C1 segment of cervical spinal cord (tissue), 14 donors: ENCODE results near the gene MTHFS.
"Not testable (repeated sequence)": the region's sequence is repeated elsewhere in the genome, so short reads cannot be mapped to it uniquely, and the experiment has no call there.

ENCODE experiments used
- DNase-seq, 14 donors: peaks; one replicate each; lab custom pipeline; 2025; lab: John Stamatoyannopoulos, UW

Gene MTHFS

DNA sequence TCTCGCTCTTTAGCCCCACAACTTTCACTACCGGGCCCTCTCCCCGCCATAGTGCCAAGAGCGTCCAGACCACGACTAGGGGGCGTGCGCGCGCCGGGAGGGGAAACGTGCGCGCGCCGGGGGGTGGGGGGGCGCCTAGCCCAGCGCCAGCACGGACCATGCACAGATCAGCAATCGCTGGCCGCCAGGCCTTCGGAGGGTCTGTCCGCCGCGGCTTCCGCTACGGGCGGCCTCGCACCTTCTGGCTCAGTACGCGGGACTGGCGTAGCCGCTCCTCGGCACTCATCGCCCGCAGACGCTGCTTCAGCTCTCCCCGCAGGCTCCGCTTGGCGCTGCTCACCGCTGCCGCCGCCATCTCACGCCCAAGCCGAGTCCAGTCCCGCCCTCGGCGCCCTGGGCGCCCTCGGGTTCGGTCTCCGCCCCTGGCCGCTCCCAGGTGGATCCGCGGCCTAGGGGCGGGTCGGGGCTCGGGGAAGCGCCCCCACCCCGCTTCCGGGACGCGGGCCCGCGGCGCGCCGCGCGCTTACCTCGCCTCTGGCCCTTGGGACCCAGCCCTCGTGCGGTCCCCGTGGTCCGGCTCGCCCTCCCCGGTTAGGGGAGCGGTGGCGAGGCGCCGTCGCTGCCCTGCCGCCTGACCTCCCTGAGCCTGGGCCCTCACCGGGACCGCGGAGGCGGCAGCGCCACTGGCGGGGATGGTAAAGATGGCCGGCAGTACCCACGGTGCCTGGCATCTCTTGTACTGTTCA, at the start of gene MTHFS:
Gene MTHFS, minus strand, starts transcription at position 381 of the 746 bp plus-strand sequence. Its CDS starts 26 bp downstream, at position 355.
- peak; percentile 12 to 95 (median 80) for DNase-seq

- DNase-seq: no peak
Observed at GRCh38 chr15:79944622-79945021, 47.8 kb upstream of the MTHFS start.

DNA sequence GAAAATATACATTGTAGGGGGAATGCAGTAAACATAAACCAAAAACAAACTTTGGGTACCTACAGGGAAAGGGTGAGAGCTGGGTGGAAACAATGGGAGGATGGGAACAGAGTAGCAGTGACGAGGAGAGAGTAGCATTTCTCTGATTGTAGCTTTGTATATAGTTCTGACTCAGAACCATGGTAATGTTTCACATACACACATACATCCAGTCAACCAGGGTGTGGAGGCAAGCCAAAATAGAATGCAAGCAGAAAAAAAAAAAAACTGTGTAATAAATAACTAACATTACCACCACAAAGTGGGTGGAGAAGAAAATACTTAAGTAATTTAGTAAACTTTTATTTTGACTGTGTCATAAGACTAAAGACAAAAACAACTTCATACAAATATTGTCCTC, 47.0 kb upstream of the MTHFS start:
- no peak for DNase-seq

DNA sequence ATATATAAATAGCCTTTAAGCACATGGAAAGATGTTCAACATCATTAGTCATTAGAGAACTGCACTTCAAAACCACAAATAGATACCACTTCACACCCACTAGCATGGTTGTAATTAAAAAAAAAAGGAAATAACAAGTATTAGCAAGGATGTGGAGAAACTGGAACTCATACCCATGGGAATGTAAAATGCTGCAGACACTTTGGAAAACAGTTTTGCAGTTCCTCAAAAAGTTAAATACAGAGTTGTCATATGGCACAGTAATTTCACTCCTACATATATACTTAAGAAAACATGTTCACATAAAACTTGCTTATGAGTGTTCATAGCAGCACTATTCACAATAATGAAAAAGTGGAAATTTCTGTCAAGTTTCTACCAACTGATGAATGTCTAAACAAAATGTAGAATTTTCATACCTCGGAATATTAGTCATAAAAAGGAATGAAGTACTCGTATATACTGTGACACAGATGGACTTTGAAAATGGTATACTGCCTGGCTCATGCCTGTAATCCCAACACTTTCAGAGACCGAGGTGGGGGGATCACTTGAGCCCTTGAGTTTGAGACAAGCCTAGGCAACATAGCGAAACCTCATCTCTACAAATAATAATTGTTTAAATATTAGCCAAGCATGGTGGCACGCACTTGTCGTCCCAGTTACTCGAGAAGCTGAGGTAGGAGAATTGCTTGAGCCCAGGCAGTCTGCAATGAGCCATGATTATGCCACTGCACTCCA, 46.1 kb upstream of the MTHFS start:
- no peak for DNase-seq

- DNase-seq: no peak
Observed at GRCh38 chr15:79939399-79939798, 42.6 kb upstream of the MTHFS start.

- DNase-seq: no peak
Observed at GRCh38 chr15:79938143-79938542, 41.3 kb upstream of the MTHFS start.

DNA sequence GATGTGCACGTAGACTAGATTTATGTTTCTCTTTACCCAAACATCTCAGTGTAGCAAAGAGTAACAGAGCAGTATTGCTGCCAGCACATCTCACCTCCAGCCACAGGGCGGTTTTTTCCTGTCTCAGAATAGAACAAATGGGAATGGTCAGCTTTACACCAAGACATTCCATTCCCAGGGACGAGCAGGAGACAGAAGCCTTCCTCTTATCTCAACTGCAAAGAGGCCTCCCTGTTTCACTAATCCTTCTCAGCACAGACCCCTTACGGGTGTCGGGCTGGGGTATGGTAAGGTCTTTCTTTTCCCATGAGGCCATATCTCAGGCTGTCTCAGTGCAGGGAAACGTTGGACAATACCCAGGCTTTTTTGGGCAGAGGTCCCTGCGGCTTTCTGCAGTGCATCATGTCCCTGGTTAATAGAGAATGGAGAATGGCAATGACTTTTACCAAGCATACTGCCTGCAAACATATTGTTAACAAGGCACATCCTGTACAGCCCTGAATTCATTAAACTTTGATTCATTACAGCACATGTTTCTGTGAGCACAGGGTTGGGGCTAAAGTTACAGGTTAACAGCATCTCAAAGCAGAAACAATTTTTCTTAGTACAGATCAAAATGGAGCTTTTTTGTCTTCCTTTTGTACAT, 38.9 kb upstream of the MTHFS start:
- not testable (repeated sequence) for DNase-seq

GRCh38 chr15:79933231-79933630, 36.4 kb upstream of the MTHFS start:
- DNase-seq: no peak

GRCh38 chr15:79932447-79932846, 35.6 kb upstream of the MTHFS start:
- DNase-seq: peak in 1 of 14 donors; percentile 3

DNA sequence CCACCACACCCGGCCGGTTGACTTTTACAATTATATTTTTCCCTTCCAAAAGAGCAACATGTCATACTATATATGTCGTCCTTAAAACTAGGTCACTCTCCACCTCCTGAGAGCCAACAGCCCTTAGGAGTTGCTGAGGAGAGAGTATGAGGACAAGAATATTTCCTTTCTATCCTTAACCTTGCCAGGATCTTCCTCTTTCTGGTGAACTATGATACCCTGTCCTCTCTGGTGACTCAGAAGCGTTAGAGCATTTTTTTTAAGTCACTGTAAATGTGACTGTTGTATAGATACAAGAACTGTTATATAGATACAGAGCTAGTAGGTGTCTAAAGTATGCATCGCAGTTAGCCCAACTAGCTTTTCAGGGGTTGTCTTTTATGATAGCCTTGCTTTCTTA, 33.7 kb upstream of the MTHFS start:
- DNase-seq: no peak

GRCh38 chr15:79929412-79929811, 32.6 kb upstream of the MTHFS start:
- no peak for DNase-seq

DNA sequence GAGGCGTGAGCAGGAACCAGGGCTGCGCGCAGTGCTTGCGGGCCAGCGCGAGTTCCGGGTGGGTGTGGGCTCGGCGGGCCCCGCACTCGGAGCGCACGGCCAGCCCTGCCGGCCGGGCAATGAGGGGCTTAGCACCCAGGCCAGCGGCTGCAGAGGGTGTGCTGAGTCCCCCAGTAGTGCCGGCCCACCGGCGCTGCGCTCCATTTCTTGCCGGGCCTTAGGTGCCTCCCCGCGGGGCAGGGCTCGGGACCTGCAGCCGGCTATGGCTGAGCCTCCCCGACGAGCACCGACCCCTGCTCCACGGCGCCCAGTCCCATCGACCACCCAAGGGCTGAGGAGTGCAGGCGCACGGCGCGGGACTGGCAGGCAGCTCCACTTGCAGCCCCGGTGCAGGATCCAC, 29.3 kb upstream of the MTHFS start:
- DNase-seq: not testable (repeated sequence)

DNA sequence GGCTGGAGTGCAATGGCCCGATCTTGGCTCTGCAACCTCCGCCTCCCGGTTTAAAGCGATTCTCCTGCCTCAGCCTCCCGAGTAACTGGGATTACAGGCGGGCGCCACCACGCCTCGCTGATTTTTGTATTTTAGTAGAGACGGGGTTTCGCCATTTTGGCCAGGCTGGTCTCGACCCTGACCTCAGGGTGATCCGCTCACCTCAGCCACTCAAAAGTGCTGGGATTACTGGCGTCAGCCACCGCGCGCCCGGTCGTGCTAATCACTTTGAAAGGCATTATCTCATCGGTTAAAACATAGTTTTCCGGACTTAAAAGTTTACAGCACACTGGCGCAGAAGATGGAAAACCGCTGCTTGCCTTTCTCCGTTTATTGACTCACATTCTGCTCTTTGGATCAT, 27.6 kb upstream of the MTHFS start:
- DNase-seq: no peak

DNA sequence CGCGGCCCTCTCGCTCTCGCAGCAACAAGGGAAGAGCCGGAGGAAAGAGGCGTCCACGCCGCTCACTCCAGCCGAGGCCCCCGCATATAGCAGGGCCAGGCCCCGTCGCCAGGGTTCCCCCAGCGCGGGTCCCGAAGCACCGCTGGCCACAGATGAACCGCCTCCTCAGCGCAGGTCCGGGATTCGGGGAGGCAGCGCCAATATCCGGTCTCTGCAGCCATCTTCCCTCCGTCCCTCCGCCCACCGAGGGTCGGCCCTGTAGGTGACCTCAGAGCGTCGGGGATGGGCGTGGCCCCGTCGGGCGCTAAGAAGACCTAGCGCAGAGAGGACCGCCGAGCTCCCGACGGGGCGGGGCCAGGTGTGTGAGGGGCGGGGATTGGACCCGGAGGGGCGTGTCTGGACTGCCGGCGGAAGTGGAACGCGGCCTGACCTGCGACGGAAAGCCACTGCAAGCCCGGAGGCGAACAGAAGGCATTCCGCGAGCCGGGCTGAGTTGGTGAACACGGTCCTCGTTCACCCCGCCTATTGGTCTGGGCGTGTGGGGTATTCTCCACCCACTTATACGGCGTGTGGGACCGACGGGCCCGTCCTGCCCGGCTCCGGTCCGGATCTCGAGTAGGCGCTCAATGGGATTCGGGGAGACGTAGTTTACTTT, 26.8 kb upstream of the MTHFS start:
- peak; percentile 26 to 91 (median 72) for DNase-seq

DNA sequence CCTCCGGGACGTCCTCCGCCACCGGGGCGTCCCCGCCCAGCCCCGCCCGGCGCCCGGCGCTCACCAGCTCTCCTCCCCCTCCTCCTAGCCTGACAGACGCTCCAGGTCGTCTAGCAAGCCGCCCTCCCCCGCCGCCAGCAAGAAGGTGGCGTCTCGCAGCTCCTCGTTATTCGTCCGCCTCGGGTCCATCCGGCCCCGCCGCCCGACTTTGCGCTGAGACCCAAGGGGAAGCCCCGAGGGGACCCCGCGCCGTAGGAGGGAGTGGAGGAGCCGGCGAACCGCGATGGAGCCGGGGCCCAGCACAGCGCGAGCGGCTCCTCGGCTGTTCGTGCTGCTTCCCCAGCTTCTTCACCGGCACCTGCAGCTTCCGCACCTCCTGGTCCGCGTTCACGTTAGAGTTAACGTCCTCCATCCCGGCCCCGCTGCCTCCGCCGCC, 26.3 kb upstream of the MTHFS start:
- peak in 12 of 14 donors; percentile 21 to 76 (median 56) for DNase-seq

DNA sequence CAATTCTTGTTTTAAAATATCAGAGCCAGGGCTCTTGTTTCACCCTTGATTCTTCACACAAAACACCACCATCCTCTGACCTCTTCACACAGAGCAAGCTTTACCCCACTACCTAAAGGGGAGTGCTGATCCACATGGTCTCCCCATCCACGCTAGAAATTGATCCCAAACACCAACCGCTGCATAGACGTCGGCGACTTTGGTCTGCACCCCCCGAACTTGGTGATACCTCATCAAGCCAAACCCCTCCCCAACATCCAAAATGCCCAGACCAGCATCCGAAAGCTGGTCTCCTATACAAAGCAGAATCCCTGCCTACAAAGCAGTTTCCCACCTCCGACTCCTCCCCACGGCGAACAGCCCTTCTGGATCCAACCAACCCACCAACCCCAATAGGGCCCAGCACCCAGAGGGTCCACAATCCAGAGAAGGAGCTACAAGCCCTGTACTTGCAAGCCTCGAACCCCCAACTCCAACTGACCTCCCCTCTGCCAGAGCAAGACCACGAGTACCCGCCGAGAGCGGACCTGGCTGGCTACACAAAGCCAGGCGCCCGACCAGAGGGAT, 25.8 kb upstream of the MTHFS start:
- DNase-seq: peak in 2 of 14 donors; percentile 18 to 27

GRCh38 chr15:79919749-79920511, 23.1 kb upstream of the MTHFS start:
- DNase-seq: no peak

DNA sequence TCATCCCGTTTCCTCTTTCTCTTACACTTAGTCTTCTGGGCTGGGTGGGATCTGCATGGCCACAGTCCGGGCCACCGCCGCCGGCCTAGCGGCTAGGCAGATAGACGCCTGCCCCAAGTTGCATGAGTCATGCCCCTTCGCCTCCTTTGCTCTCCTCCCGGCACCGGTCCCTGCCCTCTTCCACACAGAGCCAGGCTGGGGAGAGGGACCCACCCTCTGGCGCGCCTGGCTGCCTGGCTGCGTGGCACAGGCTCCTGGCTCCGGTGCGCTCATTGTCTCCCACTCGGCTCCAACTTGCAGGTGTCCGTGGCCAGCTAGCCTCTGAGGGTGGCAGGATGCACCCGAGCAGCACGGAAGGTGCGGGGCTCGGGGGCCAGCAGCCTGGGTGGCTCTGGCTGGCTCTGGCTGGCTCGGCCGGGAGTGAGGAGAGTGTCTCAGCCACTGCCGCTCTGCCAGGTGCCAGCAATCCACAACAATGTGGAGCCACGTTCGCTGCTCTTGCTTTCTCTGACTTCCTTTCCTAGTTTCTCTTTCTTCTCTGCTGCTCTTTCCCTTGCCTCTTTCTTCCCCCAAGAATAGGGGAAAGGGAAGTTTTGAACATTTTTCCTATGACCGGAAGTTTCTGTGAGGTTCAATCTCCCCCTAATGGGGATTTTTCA, 22.4 kb upstream of the MTHFS start:
- DNase-seq: no peak

GRCh38 chr15:79918278-79918677, 21.5 kb upstream of the MTHFS start:
- DNase-seq: no peak

- DNase-seq: no peak
Observed at GRCh38 chr15:79916502-79917132, 19.8 kb upstream of the MTHFS start.
